GM18508 (cell line): ENCODE data around the gene DDX52.

Source experiments
- ATAC-seq: cut with Tn5 transposase; IDR thresholded peaks from one replicate; pipeline ENCODE4 v1.9.1; 2021; ENCODE audit warnings: moderate number of reproducible peaks; ENCODE audit not compliant: insufficient read depth, unreplicated experiment

DDX52 gene

DNA sequence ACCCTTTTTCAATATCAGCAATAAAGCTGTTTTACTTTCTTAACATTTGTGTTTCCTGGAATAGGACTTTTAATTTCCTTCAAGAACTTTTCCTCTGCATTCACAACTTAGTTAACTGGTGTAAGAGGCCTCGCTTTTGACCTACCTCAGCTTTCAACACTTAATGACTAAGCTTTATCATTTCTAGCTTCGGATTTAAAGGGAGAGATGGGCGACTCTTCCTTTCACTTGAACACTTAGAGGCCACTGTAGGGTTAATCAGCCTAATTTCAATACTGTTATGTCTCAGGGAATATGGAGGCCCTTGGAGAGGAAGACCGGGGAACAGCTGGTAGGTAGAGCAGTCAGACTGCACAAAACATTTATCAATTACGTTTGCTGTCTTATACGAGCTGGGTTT lies 38.7 kb downstream of the DDX52 start:
- ATAC-seq = no peak

DNA sequence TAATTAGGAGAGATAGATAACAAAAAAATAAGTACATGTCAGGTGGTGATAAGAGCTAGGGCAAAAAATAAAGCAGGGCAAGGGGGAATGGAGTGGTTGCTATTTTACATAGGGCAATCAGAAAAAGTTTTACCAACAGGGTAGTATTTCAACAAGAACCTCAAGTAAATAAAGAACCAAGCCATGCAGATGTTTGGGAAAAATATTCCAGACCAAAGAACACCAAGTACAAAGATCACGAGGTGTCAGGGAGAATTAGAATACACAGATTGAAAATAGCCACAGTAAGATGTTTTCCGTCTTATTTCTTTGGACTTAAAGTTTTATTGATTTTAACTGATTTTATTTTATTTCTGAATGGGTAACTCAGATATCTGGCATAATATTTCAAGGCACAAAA lies 45.1 kb downstream of the DDX52 start:
- ATAC-seq = no peak

DNA sequence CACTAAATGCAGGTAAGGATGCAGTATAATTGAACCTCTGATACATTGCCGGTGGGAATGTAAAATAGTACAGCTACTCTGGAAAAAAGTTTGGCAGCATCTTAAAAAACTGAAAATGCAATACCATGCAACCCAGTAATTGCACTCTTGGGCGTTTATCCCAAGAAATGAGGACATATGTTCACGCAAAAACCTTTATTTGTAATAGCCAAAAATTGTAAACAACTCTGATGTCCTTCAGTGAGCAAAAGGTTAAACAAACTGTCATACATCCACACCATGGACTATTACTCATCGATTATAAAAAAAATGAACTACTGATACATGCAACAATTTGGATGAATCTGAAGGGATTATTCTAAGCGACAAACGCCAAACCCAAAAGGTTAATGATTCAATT lies 51.0 kb downstream of the DDX52 start:
- no peak for ATAC-seq

DNA sequence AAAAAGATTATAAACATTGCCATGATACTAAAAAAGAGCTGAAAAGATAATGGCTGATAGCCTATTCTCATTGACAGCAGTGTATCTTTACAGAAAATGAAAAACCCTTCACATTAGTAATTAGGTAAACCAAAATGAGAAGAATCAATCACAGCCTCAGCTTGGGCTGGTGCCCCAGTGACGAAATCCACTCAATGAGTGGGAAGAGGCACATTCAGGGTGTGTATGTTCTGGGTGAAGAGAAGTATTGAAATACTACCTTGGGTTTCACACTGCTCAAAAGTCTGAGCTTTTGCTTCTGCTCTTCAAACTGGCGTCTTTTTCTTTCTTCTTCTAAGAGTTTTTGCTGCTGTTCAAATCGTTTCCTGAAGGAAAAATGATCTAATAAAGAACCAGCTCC lies 58.2 kb downstream of the DDX52 start:
- no peak for ATAC-seq

DNA sequence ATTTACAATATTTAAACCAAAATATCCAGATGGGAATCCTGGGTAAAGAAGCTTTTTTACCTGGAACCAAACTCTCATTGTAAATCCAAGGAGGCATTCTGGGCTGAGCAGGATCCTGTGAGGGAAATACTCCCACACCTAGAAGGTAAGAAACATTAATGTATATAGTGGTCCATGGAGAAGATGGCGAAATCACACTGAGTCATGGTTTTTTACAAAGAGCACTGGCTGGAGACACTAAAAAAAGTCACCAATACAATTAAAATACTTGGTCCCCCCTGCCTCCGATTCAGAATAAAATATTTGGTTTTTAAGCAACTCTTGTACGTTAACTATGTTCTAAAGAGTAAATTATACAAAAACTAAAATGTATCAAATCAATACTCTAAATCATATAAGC lies 67.0 kb downstream of the DDX52 start:
- ATAC-seq = no peak

DNA sequence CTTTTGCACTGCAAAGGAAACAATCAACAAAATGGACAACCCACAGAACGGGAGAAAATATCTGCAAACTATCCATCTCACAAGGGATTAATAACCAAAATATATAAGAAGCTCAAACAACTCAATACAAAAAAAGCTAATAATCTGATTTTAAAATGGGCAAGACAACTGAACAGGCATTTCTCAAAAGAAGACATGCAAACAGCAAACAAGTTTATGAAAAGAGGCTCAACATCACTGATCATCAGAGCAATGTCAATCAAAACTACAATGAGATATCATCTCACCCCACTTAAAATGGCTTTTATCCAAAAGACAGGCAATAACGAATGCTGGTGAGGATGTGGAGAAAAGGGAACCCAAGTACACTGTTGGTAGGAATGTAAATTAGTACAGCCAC lies 68.8 kb downstream of the DDX52 start:
- ATAC-seq = no peak

DNA sequence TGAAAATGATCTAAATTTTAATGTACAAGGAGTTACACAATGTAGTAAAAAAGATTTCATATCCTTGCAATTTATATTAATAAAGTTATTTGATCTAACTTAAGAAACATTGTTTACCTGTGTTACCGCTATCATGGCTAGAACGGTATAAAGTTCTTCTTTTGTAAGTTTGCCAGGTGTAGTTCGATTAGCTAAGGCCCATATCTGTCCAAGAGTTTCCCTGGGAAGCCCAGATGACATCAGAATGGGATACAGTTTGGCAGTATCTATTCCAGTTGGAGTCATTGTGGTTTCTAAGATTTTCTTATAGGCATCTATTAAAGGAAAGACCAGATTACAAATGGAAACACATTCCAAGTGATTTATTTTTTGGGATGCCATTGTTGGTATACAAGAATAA lies 71.6 kb downstream of the DDX52 start:
- no peak for ATAC-seq

DNA sequence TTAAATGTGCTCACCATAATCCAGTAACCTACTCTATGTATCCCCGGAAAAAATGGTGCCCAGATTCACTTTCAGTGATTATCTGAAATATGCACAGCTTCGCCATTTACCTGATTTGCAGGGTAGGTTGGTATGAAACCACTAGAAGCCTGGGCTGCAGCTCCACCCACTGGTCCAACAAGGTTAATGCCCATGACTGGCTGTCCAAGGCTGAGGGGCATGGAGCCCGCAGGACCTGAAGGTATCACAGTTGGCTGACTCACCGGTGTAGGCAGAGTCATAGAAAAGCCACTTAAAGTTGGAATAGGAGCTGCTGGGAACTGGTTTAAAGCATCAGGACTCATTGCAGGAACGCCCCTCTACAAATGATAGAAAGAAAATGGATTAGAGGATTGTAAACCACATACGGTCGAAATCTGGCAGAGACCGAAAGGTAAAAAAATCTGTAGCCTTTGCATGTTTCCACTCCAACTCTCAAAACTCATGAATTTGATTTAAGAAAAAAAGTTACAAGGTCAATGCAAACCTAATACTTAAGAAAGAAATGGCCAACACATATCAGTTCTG lies 72.6 kb downstream of the DDX52 start:
- no peak for ATAC-seq

DNA sequence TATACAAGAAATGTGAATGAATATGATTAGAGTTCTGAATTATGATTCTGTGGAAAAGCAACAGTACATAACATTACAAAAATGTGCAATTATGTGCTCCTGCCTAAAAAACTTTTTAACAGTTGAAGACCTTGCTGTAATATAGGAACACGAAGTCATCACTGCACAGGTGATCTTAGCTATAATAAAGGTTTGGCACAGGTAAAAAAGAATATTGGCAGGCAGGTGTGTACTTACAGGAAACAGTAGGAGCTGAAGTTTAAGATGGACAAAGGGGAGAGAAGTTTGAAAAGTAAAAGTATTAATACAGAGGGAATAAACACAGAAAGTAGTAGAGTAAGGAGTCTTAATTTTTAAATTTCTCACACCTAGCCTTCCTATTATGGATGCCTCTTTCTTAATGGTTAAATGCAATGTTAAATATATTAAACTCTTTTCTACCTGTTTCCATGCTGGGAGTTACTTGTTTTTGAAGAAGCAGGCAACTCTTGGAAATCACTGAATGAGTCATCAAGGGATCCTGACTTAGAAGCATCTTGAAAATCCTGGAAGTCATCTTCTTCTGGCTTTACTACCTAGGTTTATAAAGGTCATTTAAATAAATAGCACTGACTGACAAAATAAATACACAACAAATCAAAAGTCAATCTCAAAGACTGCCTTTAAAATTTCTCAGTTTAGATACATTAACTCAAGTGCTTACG lies 74.7 kb downstream of the DDX52 start:
- ATAC-seq = no peak

DNA sequence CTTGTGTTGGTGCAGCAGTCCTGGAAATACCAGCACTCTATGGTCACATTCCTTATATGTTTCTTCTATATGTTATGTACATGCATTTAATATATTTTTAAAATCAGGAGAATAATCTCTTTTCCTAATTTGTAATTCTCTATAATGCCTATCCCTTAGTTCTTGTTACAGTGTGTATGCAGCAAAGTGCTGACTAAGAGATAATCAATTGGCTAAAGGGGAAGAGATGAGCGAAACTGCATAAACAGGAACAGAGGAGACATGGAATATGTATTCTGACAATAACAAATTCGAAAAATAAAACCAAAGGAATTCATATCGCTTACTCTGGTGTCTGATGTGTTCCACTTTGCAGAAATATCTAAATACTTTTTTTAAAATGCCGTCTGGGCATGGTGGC lies 75.7 kb downstream of the DDX52 start:
- no peak for ATAC-seq

DNA sequence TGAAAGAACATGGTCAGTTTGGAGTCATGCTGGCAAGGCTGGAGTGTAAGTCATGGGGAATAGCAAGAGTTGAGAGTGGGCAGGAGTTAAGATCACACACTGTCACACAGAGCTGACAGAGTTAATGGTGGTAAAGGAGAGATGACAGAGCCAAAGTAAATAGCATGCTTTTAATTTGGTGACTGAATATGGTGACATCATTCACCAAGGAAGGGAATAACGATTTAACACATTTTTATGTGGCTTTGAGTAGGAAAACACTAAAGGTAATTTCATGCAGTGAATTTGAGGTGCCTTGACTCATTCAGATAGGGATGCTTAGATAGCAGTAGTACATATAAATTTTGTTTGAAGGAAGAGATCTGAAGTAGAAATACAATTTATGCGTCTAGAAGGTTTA lies 76.1 kb downstream of the DDX52 start:
- ATAC-seq = no peak

DNA sequence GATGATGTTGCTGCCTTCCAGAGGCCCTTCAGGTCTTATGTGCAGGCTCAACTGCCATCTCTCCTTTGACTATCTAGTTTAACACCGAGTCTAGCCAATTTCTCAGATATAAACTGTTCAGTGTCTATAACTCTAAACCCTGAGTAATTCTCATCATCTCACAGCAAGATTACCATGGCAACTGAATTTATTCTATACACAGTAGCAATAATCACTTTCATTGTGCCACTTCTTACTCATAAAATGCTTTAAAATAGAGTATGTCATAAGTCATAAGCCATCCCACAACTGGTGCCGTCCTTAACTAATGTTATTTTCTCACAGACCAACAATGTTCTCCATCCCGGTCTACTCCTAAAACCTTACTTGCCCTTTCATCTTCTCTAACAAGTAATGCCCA lies 79.0 kb downstream of the DDX52 start:
- ATAC-seq = no peak

DNA sequence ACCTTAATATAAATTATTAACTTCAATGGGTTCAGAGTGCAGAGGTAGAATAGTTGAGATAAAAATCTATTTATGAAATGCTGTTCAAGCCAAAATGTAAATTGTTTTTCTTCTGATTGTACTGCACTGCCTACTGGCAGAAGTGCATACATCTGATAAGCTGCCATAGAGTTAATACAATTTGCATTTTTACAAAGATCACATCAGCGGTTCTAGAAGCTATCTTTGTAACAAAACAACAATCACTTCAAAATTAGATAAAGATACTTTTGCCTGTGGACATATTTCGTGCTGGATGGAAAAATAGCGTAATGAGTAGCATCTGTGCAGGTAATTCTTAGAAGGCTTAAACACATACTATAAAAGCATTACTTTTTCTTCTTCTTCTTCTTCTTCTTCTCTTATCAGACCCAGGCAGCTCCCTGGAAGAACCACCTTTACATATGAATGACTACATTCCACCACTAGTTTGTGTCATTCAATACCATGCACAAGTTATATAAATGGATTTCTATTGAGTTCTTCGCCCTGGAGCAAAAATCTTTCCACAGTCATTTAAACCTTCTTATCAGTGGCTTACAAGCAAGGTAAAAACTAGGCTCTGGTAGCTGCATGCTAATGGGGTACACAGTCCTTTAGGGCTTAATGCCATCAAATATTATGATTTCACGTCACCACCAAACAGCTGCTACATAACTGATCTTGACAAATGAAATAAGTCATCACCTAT lies 81.1 kb downstream of the DDX52 start:
- no peak for ATAC-seq
